Tibial nerve (tissue), 4 donors: Measurements from ENCODE around the gene ERV3-1.

Experiments used
- CTCF ChIP-seq, 5 experiments: fragments of 200-600 bp in 3 of 5; fragments of 450-650 bp in 2 of 5; sonication (generic) in 3 of 5; IDR thresholded peaks; one replicate each; pipeline ENCODE4 v1.5.1; 2016 to 2019; ENCODE audit warnings: antibody characterized with exemption in 5 of 5, mild to moderate bottlenecking in 3 of 5, moderate library complexity in 2 of 5
- EP300 ChIP-seq, 2 donors: sonication (generic); formaldehyde crosslinking; IDR thresholded peaks; one replicate each; pipeline ENCODE4 v1.6.1; 2017; ENCODE audit warnings: antibody characterized with exemption in 2 of 2, mild to moderate bottlenecking in 1 of 2
- POLR2A ChIP-seq, 2 donors: fragments of 450-650 bp; IDR thresholded peaks; one replicate each; pipeline ENCODE4 v1.6.1; 2017; ENCODE audit warnings: antibody characterized with exemption in 2 of 2, mild to moderate bottlenecking in 2 of 2, moderate library complexity in 2 of 2

GRCh38 chr7:64993901-64994300 is 12.6 kb downstream of the ERV3-1 start:
- TF ChIP-seq EP300 (IDR thresholded peaks at IDR 0.05) (no peak), CTCF (IDR thresholded peaks at IDR 0.05) (no peak), POLR2A (IDR thresholded peaks at IDR 0.05) (no peak)
